ENCODE results near the gene GJC2. TPM values are rescaled to one million over a fixed set of nuclear protein-coding genes. Genes with fewer than 3 reads are reported as not detected.
"Not testable (repeated sequence)": the region's sequence is repeated elsewhere in the genome, so short reads cannot be mapped to it uniquely, and the experiment has no call there.

GJC2 gene
- total RNA-seq, 1 experiment from 2014 or later: 1.2 TPM

DNA sequence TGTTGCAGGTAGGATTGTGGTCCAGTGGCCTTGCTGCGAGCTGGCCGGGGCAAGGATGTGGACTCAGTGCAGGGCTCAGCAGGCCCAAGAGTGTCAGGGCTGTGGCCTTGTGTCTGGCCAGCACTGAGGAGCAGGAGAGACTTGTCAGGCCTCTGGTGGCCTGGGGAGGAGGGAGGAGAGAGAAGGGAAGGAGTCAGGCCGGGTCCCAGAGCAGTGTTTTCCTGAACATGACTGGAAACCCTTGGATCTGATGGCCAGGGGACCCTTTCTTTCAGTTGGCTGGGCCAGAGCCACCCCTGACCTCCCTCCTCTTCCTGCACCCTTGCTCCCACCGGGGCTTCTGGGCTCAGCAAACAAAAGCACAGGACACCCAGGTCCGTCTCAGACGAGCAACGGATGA, 20.9 kb downstream of the GJC2 start:
- Mint-ChIP-seq H3K9me3 (ENCODE audit: low read depth, unreplicated experiment) (no peaks in the 10 kb centered on the region), H3K27ac (ENCODE audit: unreplicated experiment) (no peak overlapping the region), H3K36me3 (ENCODE audit: insufficient read depth, unreplicated experiment) (peaks cover 21% of the 10 kb centered on the region), H3K4me1 (ENCODE audit: low read depth, unreplicated experiment) (peaks cover 8% of the 10 kb centered on the region), H3K4me3 (ENCODE audit: low read depth, unreplicated experiment) (no peak overlapping the region), H3K27me3 (ENCODE audit: unreplicated experiment) (no peaks in the 10 kb centered on the region)
- intact Hi-C loops (cut with micrococcal nuclease; ENCODE audit: unreplicated experiment): no loop called here
- no peak for DNase-seq
- CTCF ChIA-PET: no interaction called here
- no TSS peak for BruUV-seq (replicated peaks)
- TF ChIP-seq, protein P1, sequence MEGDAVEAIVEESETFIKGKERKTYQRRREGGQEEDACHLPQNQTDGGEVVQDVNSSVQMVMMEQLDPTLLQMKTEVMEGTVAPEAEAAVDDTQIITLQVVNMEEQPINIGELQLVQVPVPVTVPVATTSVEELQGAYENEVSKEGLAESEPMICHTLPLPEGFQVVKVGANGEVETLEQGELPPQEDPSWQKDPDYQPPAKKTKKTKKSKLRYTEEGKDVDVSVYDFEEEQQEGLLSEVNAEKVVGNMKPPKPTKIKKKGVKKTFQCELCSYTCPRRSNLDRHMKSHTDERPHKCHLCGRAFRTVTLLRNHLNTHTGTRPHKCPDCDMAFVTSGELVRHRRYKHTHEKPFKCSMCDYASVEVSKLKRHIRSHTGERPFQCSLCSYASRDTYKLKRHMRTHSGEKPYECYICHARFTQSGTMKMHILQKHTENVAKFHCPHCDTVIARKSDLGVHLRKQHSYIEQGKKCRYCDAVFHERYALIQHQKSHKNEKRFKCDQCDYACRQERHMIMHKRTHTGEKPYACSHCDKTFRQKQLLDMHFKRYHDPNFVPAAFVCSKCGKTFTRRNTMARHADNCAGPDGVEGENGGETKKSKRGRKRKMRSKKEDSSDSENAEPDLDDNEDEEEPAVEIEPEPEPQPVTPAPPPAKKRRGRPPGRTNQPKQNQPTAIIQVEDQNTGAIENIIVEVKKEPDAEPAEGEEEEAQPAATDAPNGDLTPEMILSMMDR (IDR thresholded peaks at IDR 0.05; ENCODE audit: unreplicated experiment): no peak

DNA sequence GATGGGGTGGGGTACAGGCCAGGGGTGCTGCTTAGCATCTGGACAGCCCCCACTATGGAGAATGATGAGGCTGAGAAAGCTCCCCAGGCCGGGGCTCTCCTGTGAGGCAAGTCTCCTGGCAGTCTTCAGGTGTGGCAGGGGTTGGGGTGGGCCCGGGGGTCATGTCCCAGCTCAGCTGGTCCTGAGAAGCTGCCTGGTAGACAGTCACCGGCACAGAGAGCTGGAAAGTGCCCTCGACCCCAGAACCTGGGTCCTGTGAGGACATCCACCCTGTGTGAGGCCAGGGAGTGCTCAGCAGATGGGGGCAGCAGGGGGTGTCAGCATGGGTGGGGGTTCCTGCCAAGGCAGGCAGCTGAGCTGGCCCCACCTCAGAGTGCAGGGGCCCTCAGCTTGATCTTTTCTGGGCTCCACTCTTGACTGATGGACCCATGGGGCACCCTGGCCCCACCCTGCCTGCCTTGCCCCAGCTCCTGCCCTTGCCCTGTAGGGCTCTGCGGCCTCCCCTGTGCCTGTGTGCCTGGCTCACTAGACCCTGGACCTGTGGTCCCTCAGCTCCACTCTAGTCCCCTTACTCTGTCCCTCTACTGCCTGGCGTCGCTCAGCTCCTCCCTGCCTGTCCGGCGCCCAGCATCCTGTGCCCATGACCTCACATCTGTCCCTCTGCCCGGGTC, 21.6 kb downstream of the GJC2 start:
- TF ChIP-seq, protein P1 (IDR thresholded peaks at IDR 0.05; ENCODE audit: unreplicated experiment): no peak
- CTCF ChIA-PET: interaction anchor here (0.6 kb wide), 1 partner anchor 9 kb away, joined by 3 read pairs; no protein-coding TSS in a partner anchor
- no peak overlapping the region for H3K27ac Mint-ChIP-seq (ENCODE audit: unreplicated experiment)

DNA sequence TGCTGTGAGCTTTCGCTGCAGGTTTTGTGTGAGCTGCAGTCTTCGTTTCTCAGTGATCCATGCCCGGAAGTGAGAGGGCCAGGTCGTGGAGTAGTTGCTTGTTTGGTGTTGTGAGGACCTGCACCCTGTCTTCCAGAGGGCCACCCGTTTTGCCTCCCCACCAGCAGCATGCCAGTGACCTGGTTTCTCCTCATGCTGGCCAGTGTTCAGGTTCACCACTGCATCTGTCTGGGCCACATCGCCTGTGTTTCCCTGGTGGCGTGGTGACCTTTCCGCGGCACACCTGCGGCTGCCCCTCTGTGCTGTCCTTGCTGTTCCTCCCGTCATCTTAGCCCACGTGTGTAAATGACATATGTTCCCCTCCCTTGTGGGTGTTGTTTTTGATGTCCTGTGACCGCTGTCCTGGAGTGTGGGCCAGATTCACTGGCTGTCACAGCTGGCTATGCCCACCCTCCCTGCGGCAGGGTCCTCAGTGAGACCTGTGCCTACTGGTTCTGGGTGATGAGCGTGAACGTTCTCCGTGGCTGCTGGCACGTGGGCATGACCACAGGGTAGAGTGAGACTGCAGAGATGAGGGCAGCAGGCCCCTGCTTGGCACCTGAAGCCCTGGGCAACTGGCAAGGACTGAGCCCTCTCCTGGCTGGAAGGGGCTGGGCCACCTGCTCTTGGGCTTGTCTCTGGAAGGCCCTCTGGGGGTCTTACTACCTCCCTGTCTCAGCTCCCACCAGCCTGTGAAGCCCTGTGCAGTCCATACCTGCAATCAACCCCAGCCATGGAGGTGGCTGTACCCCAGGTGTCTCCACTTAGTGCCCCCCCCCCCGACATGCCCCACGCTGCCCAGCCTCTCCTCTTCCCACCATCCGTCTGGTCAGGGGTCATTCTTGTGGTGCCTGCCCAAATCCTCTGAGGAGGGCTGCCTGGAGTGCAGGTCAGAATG, 23.1 kb downstream of the GJC2 start:
- Mint-ChIP-seq H3K4me3 (ENCODE audit: low read depth, unreplicated experiment) (no peak overlapping the region), H3K27me3 (ENCODE audit: unreplicated experiment) (no peaks in the 10 kb centered on the region), H3K36me3 (ENCODE audit: insufficient read depth, unreplicated experiment) (peaks cover 8% of the 10 kb centered on the region), H3K9me3 (ENCODE audit: low read depth, unreplicated experiment) (no peaks in the 10 kb centered on the region), H3K27ac (ENCODE audit: unreplicated experiment) (no peak overlapping the region), H3K4me1 (ENCODE audit: low read depth, unreplicated experiment) (peaks cover 8% of the 10 kb centered on the region)
- no TSS peak for BruUV-seq (replicated peaks)
- TF ChIP-seq, protein P1 (IDR thresholded peaks at IDR 0.05; ENCODE audit: unreplicated experiment): no peak
- CTCF ChIA-PET: no interaction called here
- intact Hi-C loops (cut with micrococcal nuclease; ENCODE audit: unreplicated experiment): no loop called here
- no peak for DNase-seq

More for the DNA sequence above, 21.6 kb downstream of the GJC2 start:
- H3K4me1 Mint-ChIP-seq (ENCODE audit: low read depth, unreplicated experiment): peaks cover 8% of the 10 kb centered on the region
- no peaks in the 10 kb centered on the region for H3K27me3 Mint-ChIP-seq (ENCODE audit: unreplicated experiment)
- no peak for DNase-seq
- H3K36me3 Mint-ChIP-seq (ENCODE audit: insufficient read depth, unreplicated experiment): peaks cover 15% of the 10 kb centered on the region
- intact Hi-C loops (cut with micrococcal nuclease; ENCODE audit: unreplicated experiment): no loop called here
- BruUV-seq (replicated peaks): no TSS peak
- no peak overlapping the region for H3K4me3 Mint-ChIP-seq (ENCODE audit: low read depth, unreplicated experiment)
- H3K9me3 Mint-ChIP-seq (ENCODE audit: low read depth, unreplicated experiment): no peaks in the 10 kb centered on the region

DNA sequence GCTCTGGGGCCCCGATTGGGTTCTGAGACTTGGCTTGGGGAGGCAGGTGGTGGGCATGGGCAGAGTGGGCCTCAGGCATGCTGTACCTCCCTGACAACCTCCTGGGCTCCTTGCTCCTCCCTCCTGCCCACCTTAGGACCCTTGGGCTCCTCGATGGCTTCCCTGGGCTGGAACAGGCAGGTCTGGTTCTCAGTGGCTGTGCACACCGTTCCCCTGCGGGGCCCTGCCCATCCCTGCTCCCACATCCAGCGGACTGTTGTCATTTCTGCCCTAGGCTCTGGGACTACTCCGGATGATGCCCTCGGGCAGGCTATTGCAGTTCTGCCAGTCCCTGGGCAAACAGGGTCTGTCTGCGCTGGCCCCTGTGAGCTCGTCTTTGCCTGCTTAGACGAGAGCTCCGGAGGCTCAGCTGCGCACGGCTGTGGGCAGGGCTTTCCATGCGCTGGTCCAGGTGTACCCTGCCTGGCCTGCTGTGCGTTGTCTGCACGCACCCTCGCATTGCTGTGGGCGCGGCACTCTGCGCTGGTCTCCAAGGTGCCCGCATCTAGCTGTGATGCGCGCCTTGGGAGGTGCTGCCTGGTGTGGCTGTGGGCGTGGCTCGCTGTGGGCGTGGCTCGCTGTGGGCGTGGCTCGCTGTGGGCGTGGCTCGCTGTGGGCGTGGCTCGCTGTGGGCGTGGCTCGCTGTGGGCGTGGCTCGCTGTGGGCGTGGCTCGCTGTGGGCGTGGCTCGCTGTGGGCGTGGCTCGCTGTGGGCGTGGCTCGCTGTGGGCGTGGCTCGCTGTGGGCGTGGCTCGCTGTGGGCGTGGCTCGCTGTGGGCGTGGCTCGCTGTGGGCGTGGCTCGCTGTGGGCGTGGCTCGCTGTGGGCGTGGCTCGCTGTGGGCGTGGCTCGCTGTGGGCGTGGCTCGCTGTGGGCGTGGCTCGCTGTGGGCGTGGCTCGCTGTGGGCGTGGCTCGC, 24.1 kb downstream of the GJC2 start:
- BruUV-seq (replicated peaks); DNase-seq; H3K4me1 Mint-ChIP-seq (ENCODE audit: low read depth, unreplicated experiment); intact Hi-C loops (cut with micrococcal nuclease; ENCODE audit: unreplicated experiment); H3K27ac Mint-ChIP-seq (ENCODE audit: unreplicated experiment); H3K9me3 Mint-ChIP-seq (ENCODE audit: low read depth, unreplicated experiment); H3K4me3 Mint-ChIP-seq (ENCODE audit: low read depth, unreplicated experiment); CTCF ChIA-PET; H3K27me3 Mint-ChIP-seq (ENCODE audit: unreplicated experiment); H3K36me3 Mint-ChIP-seq (ENCODE audit: insufficient read depth, unreplicated experiment): not testable (repeated sequence)
